A549 (cell line): ENCODE results near the gene KAT2B. TPM values are rescaled to one million over a fixed set of nuclear protein-coding genes. Genes with fewer than 3 reads are reported as not detected.
A peak's percentile ranks its signal among the peaks of the same experiment; 100 is the strongest.

Experiments used
- ATAC-seq, 2 experiments: fragments of 200-7000 bp in 1 of 2; fragments of >200 bp in 1 of 2; cut with Nextera tagmentation in 1 of 2; cut with Tn5 transposase in 1 of 2; 3 replicates each; pipeline versions ENCODE4 v1.8.0 to v1.9.1; 2018 to 2020; ENCODE audit warnings: mild to moderate bottlenecking in 1 of 2, moderate library complexity in 1 of 2
- CTCF ChIA-PET: fragments of 300-600 bp; sonication (Branson Sonifier 250); formaldehyde crosslinking; extraction: SDS; loops from one replicate; lab custom pipeline; 2021; ENCODE audit warnings: antibody characterized with exemption, inconsistent platforms; lab: Yijun Ruan, JAX
- POLR2A ChIA-PET: fragments of 350-600 bp; formaldehyde crosslinking; extraction: SDS; loops from one replicate; lab custom pipeline; 2021; ENCODE audit warnings: antibody characterized with exemption, inconsistent platforms; lab: Yijun Ruan, JAX
- DNase-seq, 2 experiments: peaks; one replicate each; pipeline versions ENCODE4 v3.0.0 to v3.0.0-alpha.2; 2011 to 2016; ENCODE audit warnings: low read depth in 1 of 2, low spot score in 1 of 2
- FAIRE-seq: peaks from 2 replicates; lab custom pipeline; 2011; peaks lifted over from hg19 to GRCh38; lab: Jason Lieb, UNC
- H3K27ac ChIP-seq, 2 experiments: fragments of >200 bp; sonication (Bioruptor Twin); formaldehyde crosslinking; 3 replicates each; pipeline ENCODE4 v1.5.1; 2016 to 2017
- H3K4me1 ChIP-seq: fragments of >200 bp; sonication (Bioruptor Twin); formaldehyde crosslinking; 3 replicates; pipeline ENCODE4 v1.6.1; 2016
- H3K4me2 ChIP-seq: fragments of >200 bp; sonication (Bioruptor Twin); formaldehyde crosslinking; 3 replicates; pipeline ENCODE4 v1.6.1; 2016
- H3K4me3 ChIP-seq: fragments of >200 bp; sonication (Bioruptor Twin); formaldehyde crosslinking; 3 replicates; pipeline ENCODE4 v1.5.1; 2016
- H3K9me3 ChIP-seq: fragments of >200 bp; sonication (Bioruptor Twin); formaldehyde crosslinking; 3 replicates; pipeline ENCODE4 v1.6.1; 2016
- CBX2 ChIP-seq: fragments of 200-600 bp; sonication (generic); IDR thresholded peaks from 2 replicates; pipeline ENCODE4 v1.6.1; 2016; ENCODE audit warnings: low read depth, mild to moderate bottlenecking, borderline replicate concordance
- CHD4 ChIP-seq: fragments of 200-600 bp; sonication (generic); IDR thresholded peaks from 2 replicates; pipeline ENCODE4 v1.6.1; 2016; ENCODE audit warnings: antibody characterized with exemption, mild to moderate bottlenecking, borderline replicate concordance
- EHF ChIP-seq: fragments of 250-450 bp; sonication (Bioruptor Pico); IDR thresholded peaks from 2 replicates; pipeline ENCODE4 v1.5.0; 2020; ENCODE audit warnings: mild to moderate bottlenecking
- ESRRA ChIP-seq: fragments of 150-350 bp; IDR thresholded peaks from 2 replicates; pipeline ENCODE4 v1.6.1; 2014; ENCODE audit warnings: mild to moderate bottlenecking, low read length, borderline replicate concordance
- HDAC2 ChIP-seq: fragments of 200-600 bp; sonication (generic); IDR thresholded peaks from 2 replicates; pipeline ENCODE4 v1.6.1; 2016
- HOXA7 ChIP-seq: fragments of 250-450 bp; sonication (Bioruptor Pico); IDR thresholded peaks from 2 replicates; pipeline ENCODE4 v1.5.0; 2020; ENCODE audit warnings: mild to moderate bottlenecking, moderate library complexity
- HOXB5 ChIP-seq: fragments of 250-450 bp; sonication (Bioruptor Pico); IDR thresholded peaks from 2 replicates; pipeline ENCODE4 v1.5.0; 2020; ENCODE audit warnings: mild to moderate bottlenecking, moderate library complexity
- MAZ ChIP-seq: fragments of 150-350 bp; IDR thresholded peaks from 2 replicates; pipeline ENCODE4 v1.6.1; 2014; ENCODE audit warnings: antibody characterized with exemption, low read depth, low read length, borderline replicate concordance
- PHF8 ChIP-seq: fragments of 200-600 bp; sonication (generic); IDR thresholded peaks from 2 replicates; pipeline ENCODE4 v1.6.1; 2016; ENCODE audit warnings: low read depth, mild to moderate bottlenecking, antibody characterized with exemption, moderate library complexity, borderline replicate concordance
- POLR2A ChIP-seq: IDR thresholded peaks from 2 replicates; pipeline ENCODE4 v1.6.1; 2012; ENCODE audit warnings: mild to moderate bottlenecking, low read length
- RARB ChIP-seq: fragments of 250-450 bp; sonication (Bioruptor Pico); IDR thresholded peaks from 2 replicates; pipeline ENCODE4 v1.8.0; 2021; ENCODE audit warnings: mild to moderate bottlenecking, moderate library complexity
- RFX5 ChIP-seq: fragments of 450-650 bp; IDR thresholded peaks from 2 replicates; pipeline ENCODE4 v1.7.1; 2014; ENCODE audit warnings: antibody characterized with exemption, mild to moderate bottlenecking, moderate library complexity
- SMC3 ChIP-seq: fragments of >200 bp; sonication (Bioruptor Twin); formaldehyde crosslinking; IDR thresholded peaks from 3 replicates; pipeline ENCODE4 v1.6.1; 2018; ENCODE audit warnings: inconsistent platforms
- SREBF2 ChIP-seq: fragments of 450-650 bp; IDR thresholded peaks from 2 replicates; pipeline ENCODE4 v1.6.1; 2014; ENCODE audit warnings: mild to moderate bottlenecking, moderate library complexity
- ZFP36 ChIP-seq: fragments of 450-650 bp; IDR thresholded peaks from 2 replicates; pipeline ENCODE4 v1.6.1; 2014; ENCODE audit warnings: borderline replicate concordance; ENCODE audit not compliant: partially characterized antibody
- WGBS: methylation state at CpG from one replicate; pipeline ENCODE4 v1.1.6; 2017; ENCODE audit errors: missing lambda C conversion rate; 5-methylcytosine and 5-hydroxymethylcytosine counted together
- polyA plus RNA-seq, 4 experiments: library from polyadenylated mRNA; depleted of rRNA in 3 of 4; stranded (reverse); fragments of >200 nt; fragmentation: RNase III in 1 of 4; extraction: RNeasy Plus Mini Kit Qiagen cat#74134 plus additional on column Dnase treatment in 1 of 4; gene quantifications; 2 replicates in 3 of 4; 3 replicates in 1 of 4; pipeline ENCODE4 v1.2.3, GENCODE V29; 2011 to 2017
- TF ChIP-seq, protein P1 (sequence below): IDR thresholded peaks from 2 replicates; pipeline ENCODE4 v1.6.1; 2012; ENCODE audit warnings: low read depth, borderline replicate concordance
- TF ChIP-seq, protein P2 (sequence below): fragments of 250-450 bp; sonication (Bioruptor Pico); IDR thresholded peaks from 2 replicates; pipeline ENCODE4 v1.5.0; 2020; ENCODE audit warnings: low read depth, mild to moderate bottlenecking, moderate library complexity
- TF ChIP-seq, protein P3 (sequence below): fragments of 250-450 bp; sonication (Bioruptor Pico); IDR thresholded peaks from 2 replicates; pipeline ENCODE4 v1.5.0; 2021; ENCODE audit warnings: mild to moderate bottlenecking, moderate library complexity, borderline replicate concordance
- TF ChIP-seq, protein P4 (sequence below): IDR thresholded peaks from 2 replicates; pipeline ENCODE4 v1.6.1; 2012
- TF ChIP-seq, protein P5 (sequence below): fragments of >200 bp; sonication (Bioruptor Twin); formaldehyde crosslinking; IDR thresholded peaks from 3 replicates; pipeline ENCODE4 v1.6.1; 2016
- TF ChIP-seq, protein P6 (sequence below): fragments of 150-350 bp; IDR thresholded peaks from 2 replicates; pipeline ENCODE4 v1.6.1; 2014; ENCODE audit warnings: low read depth, mild to moderate bottlenecking, low read length
- TF ChIP-seq, protein P7 (sequence below): fragments of 200-600 bp; sonication (generic); IDR thresholded peaks from 2 replicates; pipeline ENCODE4 v1.6.1; 2016; ENCODE audit warnings: antibody characterized with exemption, mild to moderate bottlenecking, moderate library complexity

The KAT2B gene
- polyA plus RNA-seq, 2 of the 4 experiments (the other 2 are of a cell fraction), result 7.2 to 11.9 TPM

DNA sequence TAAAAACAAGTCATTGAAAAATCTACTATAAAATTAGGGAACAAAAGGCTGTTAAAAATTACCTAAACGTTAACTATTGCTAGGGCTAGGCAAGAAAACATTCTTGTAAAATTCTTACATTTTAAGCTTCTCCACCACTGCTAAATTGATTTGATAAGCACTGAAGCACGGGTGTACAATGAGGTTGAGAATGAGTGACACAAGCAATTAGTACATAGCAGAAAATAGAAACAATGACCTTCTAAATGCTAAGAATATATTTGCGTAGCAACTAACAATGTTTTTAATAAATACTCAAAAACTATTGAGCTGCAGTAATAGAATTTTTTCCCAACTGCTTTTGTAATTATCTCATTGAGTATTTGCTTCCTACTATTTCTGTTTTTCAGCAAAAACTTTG is 141.0 kb downstream of the KAT2B start:
- CTCF ChIA-PET, result interaction anchor here (0.7 to 1.1 kb wide), 2 partner anchors 9 to 314 kb away, joined by 3 read pairs; no protein-coding TSS in a partner anchor
- no peaks in the 10 kb centered on the region for H3K9me3 ChIP-seq
- no peak overlapping the region for H3K4me3 ChIP-seq
- ATAC-seq (no peak), FAIRE-seq (no peak), DNase-seq (no peak)
- no peak overlapping the region for H3K4me2 ChIP-seq
- POLR2A ChIA-PET, result no interaction called here
- no peak for TF ChIP-seq POLR2A
- TF ChIP-seq RARB (CRISPR knock-in tag), result no peak
- TF ChIP-seq, protein P1, sequence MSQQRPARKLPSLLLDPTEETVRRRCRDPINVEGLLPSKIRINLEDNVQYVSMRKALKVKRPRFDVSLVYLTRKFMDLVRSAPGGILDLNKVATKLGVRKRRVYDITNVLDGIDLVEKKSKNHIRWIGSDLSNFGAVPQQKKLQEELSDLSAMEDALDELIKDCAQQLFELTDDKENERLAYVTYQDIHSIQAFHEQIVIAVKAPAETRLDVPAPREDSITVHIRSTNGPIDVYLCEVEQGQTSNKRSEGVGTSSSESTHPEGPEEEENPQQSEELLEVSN, result no peak
- no peak for TF ChIP-seq ZFP36
- WGBS, result 91% methylated on average over 3 of the region's 3 CpGs
- H3K4me1 ChIP-seq, result peaks cover 9% of the 10 kb centered on the region; the same call in 2 of the 3 replicates
- no peak overlapping the region for H3K27ac ChIP-seq

DNA sequence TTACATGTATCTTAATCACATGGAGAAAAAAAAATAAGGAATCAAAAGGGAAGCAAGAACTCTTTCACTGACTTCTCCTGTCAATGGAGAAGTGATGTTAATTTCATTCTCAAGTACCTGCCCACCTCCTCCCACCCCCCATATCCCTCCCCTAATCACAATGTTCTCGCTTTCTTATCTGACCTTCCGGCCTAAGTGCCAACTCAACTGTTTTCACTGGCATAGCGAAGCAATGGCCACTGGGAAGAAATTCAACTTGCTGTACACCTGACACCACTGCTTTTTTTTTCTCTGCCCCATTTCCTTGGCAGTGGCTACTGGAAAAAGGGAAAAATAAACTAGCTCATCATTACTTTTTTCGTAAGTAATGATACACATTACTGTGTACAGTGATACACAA is 142.0 kb downstream of the KAT2B start:
- FAIRE-seq (no peak), ATAC-seq (no peak)
- POLR2A ChIA-PET, result no interaction called here

DNA sequence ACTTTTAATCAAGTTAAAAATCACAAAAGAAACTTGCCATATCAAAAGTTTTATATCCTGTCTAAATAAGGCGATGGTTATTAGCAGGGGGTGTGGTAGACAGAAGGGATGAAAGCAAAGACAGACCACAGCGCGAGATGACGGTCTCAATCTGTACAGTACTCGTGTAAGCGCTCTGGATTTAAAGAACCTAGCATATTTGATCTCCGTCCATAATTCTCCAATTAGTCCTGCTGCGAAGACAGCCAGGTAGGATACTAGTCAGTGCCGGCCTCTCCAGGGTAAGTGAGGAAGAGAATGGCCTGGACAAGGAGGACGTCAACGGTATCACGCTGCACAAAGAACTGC is 145.1 kb downstream of the KAT2B start:
- FAIRE-seq (no peak), DNase-seq (peak in 1 of 2 experiments; percentile 21), ATAC-seq (peak; percentile 56 to 67)
- H3K4me2 ChIP-seq, result peak overlapping the region; percentile 82
- H3K4me1 ChIP-seq, result peaks cover 16% of the 10 kb centered on the region; the same call in 2 of the 3 replicates
- peak overlapping the region; percentile 81 to 91 for H3K27ac ChIP-seq
- ChIA-PET POLR2A (no interaction called here), CTCF (interaction anchor here (0.5 to 1.3 kb wide), 2 partner anchors 147 to 169 kb away, joined by 4 read pairs; no protein-coding TSS in a partner anchor)
- H3K4me3 ChIP-seq, result peak overlapping the region; percentile 67
- WGBS, result 1% methylated on average over 12 of the region's 12 CpGs
- no peaks in the 10 kb centered on the region for H3K9me3 ChIP-seq
- TF ChIP-seq, protein P2, sequence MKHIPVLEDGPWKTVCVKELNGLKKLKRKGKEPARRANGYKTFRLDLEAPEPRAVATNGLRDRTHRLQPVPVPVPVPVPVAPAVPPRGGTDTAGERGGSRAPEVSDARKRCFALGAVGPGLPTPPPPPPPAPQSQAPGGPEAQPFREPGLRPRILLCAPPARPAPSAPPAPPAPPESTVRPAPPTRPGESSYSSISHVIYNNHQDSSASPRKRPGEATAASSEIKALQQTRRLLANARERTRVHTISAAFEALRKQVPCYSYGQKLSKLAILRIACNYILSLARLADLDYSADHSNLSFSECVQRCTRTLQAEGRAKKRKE, result no peak
- TF ChIP-seq RFX5 (no peak), HOXA7 (CRISPR knock-in tag) (no peak), EHF (no peak), ESRRA (no peak), HDAC2 (no peak), CBX2 (no peak), SREBF2 (no peak), PHF8 (no peak)
- TF ChIP-seq, protein P3, sequence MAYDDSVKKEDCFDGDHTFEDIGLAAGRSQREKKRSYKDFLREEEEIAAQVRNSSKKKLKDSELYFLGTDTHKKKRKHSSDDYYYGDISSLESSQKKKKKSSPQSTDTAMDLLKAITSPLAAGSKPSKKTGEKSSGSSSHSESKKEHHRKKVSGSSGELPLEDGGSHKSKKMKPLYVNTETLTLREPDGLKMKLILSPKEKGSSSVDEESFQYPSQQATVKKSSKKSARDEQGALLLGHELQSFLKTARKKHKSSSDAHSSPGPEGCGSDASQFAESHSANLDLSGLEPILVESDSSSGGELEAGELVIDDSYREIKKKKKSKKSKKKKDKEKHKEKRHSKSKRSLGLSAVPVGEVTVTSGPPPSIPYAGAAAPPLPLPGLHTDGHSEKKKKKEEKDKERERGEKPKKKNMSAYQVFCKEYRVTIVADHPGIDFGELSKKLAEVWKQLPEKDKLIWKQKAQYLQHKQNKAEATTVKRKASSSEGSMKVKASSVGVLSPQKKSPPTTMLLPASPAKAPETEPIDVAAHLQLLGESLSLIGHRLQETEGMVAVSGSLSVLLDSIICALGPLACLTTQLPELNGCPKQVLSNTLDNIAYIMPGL (CRISPR knock-in tag), result no peak
- TF ChIP-seq, protein P1, result no peak
- TF ChIP-seq, protein P4, sequence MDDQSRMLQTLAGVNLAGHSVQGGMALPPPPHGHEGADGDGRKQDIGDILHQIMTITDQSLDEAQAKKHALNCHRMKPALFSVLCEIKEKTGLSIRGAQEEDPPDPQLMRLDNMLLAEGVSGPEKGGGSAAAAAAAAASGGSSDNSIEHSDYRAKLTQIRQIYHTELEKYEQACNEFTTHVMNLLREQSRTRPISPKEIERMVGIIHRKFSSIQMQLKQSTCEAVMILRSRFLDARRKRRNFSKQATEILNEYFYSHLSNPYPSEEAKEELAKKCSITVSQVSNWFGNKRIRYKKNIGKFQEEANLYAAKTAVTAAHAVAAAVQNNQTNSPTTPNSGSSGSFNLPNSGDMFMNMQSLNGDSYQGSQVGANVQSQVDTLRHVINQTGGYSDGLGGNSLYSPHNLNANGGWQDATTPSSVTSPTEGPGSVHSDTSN, result no peak
- TF ChIP-seq, protein P5, sequence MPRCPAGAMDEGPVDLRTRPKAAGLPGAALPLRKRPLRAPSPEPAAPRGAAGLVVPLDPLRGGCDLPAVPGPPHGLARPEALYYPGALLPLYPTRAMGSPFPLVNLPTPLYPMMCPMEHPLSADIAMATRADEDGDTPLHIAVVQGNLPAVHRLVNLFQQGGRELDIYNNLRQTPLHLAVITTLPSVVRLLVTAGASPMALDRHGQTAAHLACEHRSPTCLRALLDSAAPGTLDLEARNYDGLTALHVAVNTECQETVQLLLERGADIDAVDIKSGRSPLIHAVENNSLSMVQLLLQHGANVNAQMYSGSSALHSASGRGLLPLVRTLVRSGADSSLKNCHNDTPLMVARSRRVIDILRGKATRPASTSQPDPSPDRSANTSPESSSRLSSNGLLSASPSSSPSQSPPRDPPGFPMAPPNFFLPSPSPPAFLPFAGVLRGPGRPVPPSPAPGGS, result no peak
- TF ChIP-seq, protein P6, sequence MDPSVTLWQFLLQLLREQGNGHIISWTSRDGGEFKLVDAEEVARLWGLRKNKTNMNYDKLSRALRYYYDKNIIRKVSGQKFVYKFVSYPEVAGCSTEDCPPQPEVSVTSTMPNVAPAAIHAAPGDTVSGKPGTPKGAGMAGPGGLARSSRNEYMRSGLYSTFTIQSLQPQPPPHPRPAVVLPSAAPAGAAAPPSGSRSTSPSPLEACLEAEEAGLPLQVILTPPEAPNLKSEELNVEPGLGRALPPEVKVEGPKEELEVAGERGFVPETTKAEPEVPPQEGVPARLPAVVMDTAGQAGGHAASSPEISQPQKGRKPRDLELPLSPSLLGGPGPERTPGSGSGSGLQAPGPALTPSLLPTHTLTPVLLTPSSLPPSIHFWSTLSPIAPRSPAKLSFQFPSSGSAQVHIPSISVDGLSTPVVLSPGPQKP, result no peak

More for the DNA sequence above, 142.0 kb downstream of the KAT2B start:
- H3K9me3 ChIP-seq, result no peaks in the 10 kb centered on the region
- WGBS, result 81% methylated on average over 4 of the region's 4 CpGs
- no peak for DNase-seq
- no peak overlapping the region for H3K4me3 ChIP-seq
- no peak overlapping the region for H3K4me2 ChIP-seq
- no peak overlapping the region for H3K27ac ChIP-seq
- CTCF ChIA-PET, result no interaction called here
- no peak for TF ChIP-seq MAZ
- TF ChIP-seq SMC3, result no peak
- TF ChIP-seq HOXB5, result no peak
- no peak for TF ChIP-seq RFX5
- TF ChIP-seq CHD4, result no peak
- TF ChIP-seq, protein P7, sequence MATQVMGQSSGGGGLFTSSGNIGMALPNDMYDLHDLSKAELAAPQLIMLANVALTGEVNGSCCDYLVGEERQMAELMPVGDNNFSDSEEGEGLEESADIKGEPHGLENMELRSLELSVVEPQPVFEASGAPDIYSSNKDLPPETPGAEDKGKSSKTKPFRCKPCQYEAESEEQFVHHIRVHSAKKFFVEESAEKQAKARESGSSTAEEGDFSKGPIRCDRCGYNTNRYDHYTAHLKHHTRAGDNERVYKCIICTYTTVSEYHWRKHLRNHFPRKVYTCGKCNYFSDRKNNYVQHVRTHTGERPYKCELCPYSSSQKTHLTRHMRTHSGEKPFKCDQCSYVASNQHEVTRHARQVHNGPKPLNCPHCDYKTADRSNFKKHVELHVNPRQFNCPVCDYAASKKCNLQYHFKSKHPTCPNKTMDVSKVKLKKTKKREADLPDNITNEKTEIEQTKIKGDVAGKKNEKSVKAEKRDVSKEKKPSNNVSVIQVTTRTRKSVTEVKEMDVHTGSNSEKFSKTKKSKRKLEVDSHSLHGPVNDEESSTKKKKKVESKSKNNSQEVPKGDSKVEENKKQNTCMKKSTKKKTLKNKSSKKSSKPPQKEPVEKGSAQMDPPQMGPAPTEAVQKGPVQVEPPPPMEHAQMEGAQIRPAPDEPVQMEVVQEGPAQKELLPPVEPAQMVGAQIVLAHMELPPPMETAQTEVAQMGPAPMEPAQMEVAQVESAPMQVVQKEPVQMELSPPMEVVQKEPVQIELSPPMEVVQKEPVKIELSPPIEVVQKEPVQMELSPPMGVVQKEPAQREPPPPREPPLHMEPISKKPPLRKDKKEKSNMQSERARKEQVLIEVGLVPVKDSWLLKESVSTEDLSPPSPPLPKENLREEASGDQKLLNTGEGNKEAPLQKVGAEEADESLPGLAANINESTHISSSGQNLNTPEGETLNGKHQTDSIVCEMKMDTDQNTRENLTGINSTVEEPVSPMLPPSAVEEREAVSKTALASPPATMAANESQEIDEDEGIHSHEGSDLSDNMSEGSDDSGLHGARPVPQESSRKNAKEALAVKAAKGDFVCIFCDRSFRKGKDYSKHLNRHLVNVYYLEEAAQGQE, result no peak
- TF ChIP-seq RARB (CRISPR knock-in tag), result no peak
- peaks cover 13% of the 10 kb centered on the region; the same call in 2 of the 3 replicates for H3K4me1 ChIP-seq
